Measurements from ENCODE around the gene KIAA0825.

- TF ChIP-seq CTCF (conservative IDR thresholded peaks at IDR 0.05; ENCODE audit: low read length) (no peak), EZH2phosphoT487 (IDR thresholded peaks at IDR 0.05; ENCODE audit: borderline replicate concordance, low read depth, low read length) (no peak)
Observed at GRCh38 chr5:94420885-94421284, 197.5 kb downstream of the KIAA0825 start.
